Measurements from ENCODE around the gene ARHGAP27.

Gene ARHGAP27

GRCh38 chr17:45385331-45385997 is 47.2 kb downstream of the ARHGAP27 start:
- peak; percentile 91 for DNase-seq

- DNase-seq, result no peak
Observed at GRCh38 chr17:45384789-45385262, 47.8 kb downstream of the ARHGAP27 start.

- no peak for DNase-seq
Observed at GRCh38 chr17:45384047-45384788, 48.5 kb downstream of the ARHGAP27 start.

GRCh38 chr17:45383003-45383402 is 49.7 kb downstream of the ARHGAP27 start:
- no peak for DNase-seq

- no peak for DNase-seq
Observed at GRCh38 chr17:45382226-45382625, 50.4 kb downstream of the ARHGAP27 start.

- DNase-seq, result no peak
Observed at GRCh38 chr17:45380991-45381390, 51.7 kb downstream of the ARHGAP27 start.

GRCh38 chr17:45380046-45380765 is 52.5 kb downstream of the ARHGAP27 start:
- no peak for DNase-seq

- DNase-seq, result no peak
Observed at GRCh38 chr17:45377401-45377800, 55.3 kb downstream of the ARHGAP27 start.

GRCh38 chr17:45376171-45377005 is 56.3 kb downstream of the ARHGAP27 start:
- no peak for DNase-seq

- no peak for DNase-seq
Observed at GRCh38 chr17:45374501-45374900, 58.2 kb downstream of the ARHGAP27 start.

GRCh38 chr17:45372325-45372869 is 60.3 kb downstream of the ARHGAP27 start:
- no peak for DNase-seq

GRCh38 chr17:45371414-45372324 is 61.0 kb downstream of the ARHGAP27 start:
- peak; percentile 29 for DNase-seq

- DNase-seq, result no peak
Observed at GRCh38 chr17:45370949-45371413, 61.7 kb downstream of the ARHGAP27 start.

- DNase-seq, result no peak
Observed at GRCh38 chr17:45369421-45369820, 63.2 kb downstream of the ARHGAP27 start.

GRCh38 chr17:45368651-45369050 is 64.0 kb downstream of the ARHGAP27 start:
- DNase-seq, result no peak

- no peak for DNase-seq
Observed at GRCh38 chr17:45367216-45367615, 65.5 kb downstream of the ARHGAP27 start.

GRCh38 chr17:45366691-45367090 is 66.0 kb downstream of the ARHGAP27 start:
- no peak for DNase-seq

- DNase-seq, result no peak
Observed at GRCh38 chr17:45366049-45366448, 66.6 kb downstream of the ARHGAP27 start.

- no peak for DNase-seq
Observed at GRCh38 chr17:45364531-45365390, 67.9 kb downstream of the ARHGAP27 start.

- DNase-seq, result no peak
Observed at GRCh38 chr17:45363498-45363897, 69.2 kb downstream of the ARHGAP27 start.
